GM12872 (cell line): Measurements from ENCODE around the gene GRM5.

Experiments used
- TF ChIP-seq, protein P1 (sequence below): IDR thresholded peaks from 3 replicates; pipeline ENCODE4 v1.5.1; 2011; ENCODE audit warnings: low read depth, mild to moderate bottlenecking, low read length, moderate library complexity; ENCODE audit not compliant: insufficient read depth

The GRM5 gene

GRCh38 chr11:88537613-88538012 lies 528.2 kb downstream of the GRM5 start:
- TF ChIP-seq, protein P1, sequence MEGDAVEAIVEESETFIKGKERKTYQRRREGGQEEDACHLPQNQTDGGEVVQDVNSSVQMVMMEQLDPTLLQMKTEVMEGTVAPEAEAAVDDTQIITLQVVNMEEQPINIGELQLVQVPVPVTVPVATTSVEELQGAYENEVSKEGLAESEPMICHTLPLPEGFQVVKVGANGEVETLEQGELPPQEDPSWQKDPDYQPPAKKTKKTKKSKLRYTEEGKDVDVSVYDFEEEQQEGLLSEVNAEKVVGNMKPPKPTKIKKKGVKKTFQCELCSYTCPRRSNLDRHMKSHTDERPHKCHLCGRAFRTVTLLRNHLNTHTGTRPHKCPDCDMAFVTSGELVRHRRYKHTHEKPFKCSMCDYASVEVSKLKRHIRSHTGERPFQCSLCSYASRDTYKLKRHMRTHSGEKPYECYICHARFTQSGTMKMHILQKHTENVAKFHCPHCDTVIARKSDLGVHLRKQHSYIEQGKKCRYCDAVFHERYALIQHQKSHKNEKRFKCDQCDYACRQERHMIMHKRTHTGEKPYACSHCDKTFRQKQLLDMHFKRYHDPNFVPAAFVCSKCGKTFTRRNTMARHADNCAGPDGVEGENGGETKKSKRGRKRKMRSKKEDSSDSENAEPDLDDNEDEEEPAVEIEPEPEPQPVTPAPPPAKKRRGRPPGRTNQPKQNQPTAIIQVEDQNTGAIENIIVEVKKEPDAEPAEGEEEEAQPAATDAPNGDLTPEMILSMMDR = no peak

GRCh38 chr11:88536616-88537265 lies 529.0 kb downstream of the GRM5 start:
- TF ChIP-seq, protein P1 = no peak

- TF ChIP-seq, protein P1 = no peak
Observed at GRCh38 chr11:88535916-88536547, 529.8 kb downstream of the GRM5 start.

- TF ChIP-seq, protein P1 = no peak
Observed at GRCh38 chr11:88535266-88535665, 530.5 kb downstream of the GRM5 start.

DNA sequence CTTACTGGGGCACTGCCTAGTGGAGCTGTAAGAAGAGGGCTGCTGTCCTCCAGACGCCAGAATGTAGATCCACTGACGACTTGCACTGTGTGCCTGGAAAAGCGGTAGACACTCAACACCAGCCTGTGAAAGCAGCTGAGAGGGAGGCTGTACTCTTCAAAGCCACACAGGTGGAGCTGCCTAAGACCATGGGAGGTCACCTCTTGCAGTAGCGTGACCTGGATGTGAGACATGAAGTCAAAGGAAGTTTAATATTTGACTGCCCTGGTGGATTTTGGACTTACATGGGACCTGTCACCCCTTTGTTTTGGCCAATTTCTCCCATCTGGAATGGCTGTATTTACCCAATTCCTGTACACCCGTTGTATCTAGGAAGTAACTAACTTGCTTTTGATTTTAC lies 531.6 kb downstream of the GRM5 start:
- TF ChIP-seq, protein P1 = no peak

DNA sequence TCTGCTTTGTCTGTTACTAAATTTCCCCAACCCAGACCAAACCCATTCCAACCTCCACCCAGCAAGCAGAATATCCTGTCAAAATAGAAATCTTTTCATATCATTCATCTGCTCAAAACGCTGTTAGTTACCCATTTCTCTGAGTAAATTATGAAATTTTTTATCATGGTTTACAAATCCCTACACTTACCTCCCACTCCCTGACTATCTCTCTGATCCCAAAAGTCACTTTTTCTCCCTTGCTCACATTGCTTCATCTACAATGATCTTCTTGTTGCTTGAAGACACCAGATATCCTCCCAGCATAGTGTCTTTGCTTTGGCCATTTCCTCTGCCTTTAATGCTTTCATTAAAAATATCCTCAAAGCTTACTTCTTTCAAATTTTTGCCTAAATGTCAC lies 532.8 kb downstream of the GRM5 start:
- TF ChIP-seq, protein P1 = no peak

- TF ChIP-seq, protein P1 = no peak
Observed at GRCh38 chr11:88531831-88532230, 534.0 kb downstream of the GRM5 start.
